GM19043 (cell line): ENCODE results near the gene FBXO2.
"Not testable (repeated sequence)": the region's sequence is repeated elsewhere in the genome, so short reads cannot be mapped to it uniquely, and the experiment has no call there.

Experiments
- ATAC-seq: cut with Tn5 transposase; IDR thresholded peaks from one replicate; pipeline ENCODE4 v1.9.1; 2021; ENCODE audit warnings: low read depth; ENCODE audit not compliant: unreplicated experiment

Gene FBXO2

GRCh38 chr1:11638121-11638520, 16.1 kb downstream of the FBXO2 start:
- no peak for ATAC-seq

GRCh38 chr1:11634365-11635192, 19.6 kb downstream of the FBXO2 start:
- no peak for ATAC-seq

GRCh38 chr1:11629184-11630016, 24.8 kb downstream of the FBXO2 start:
- ATAC-seq = no peak

GRCh38 chr1:11628767-11629166, 25.5 kb downstream of the FBXO2 start:
- ATAC-seq = no peak

GRCh38 chr1:11626551-11626950, 27.7 kb downstream of the FBXO2 start:
- ATAC-seq = no peak

GRCh38 chr1:11623702-11624101, 30.5 kb downstream of the FBXO2 start:
- ATAC-seq = no peak

- no peak for ATAC-seq
These were observed 31.8 kb downstream of the FBXO2 start for GRCh38 chr1:11622398-11622797.

- ATAC-seq = no peak
These were observed 33.3 kb downstream of the FBXO2 start for GRCh38 chr1:11620924-11621323.

GRCh38 chr1:11620405-11620804, 33.8 kb downstream of the FBXO2 start:
- no peak for ATAC-seq

- ATAC-seq = no peak
These were observed 36.5 kb downstream of the FBXO2 start for GRCh38 chr1:11617741-11618140.

GRCh38 chr1:11617314-11617713, 36.9 kb downstream of the FBXO2 start:
- ATAC-seq = no peak

GRCh38 chr1:11616766-11617165, 37.5 kb downstream of the FBXO2 start:
- ATAC-seq = no peak

GRCh38 chr1:11615090-11615489, 39.1 kb downstream of the FBXO2 start:
- ATAC-seq = no peak

GRCh38 chr1:11613347-11613746, 40.9 kb downstream of the FBXO2 start:
- no peak for ATAC-seq

GRCh38 chr1:11611638-11612327, 42.4 kb downstream of the FBXO2 start:
- ATAC-seq = no peak

GRCh38 chr1:11610629-11611180, 43.5 kb downstream of the FBXO2 start:
- ATAC-seq = no peak

GRCh38 chr1:11609378-11609777, 44.9 kb downstream of the FBXO2 start:
- ATAC-seq = not testable (repeated sequence)

GRCh38 chr1:11608596-11609130, 45.6 kb downstream of the FBXO2 start:
- ATAC-seq = not testable (repeated sequence)

- ATAC-seq = no peak
These were observed 47.5 kb downstream of the FBXO2 start for GRCh38 chr1:11606775-11607174.

- ATAC-seq = no peak
These were observed 51.2 kb downstream of the FBXO2 start for GRCh38 chr1:11602981-11603380.

GRCh38 chr1:11602424-11602823, 51.8 kb downstream of the FBXO2 start:
- no peak for ATAC-seq
